ENCODE results near the gene SGSM1.

GRCh38 chr22:24961217-24961844 lies 155.3 kb downstream of the SGSM1 start:
- TF ChIP-seq EZH2 (IDR thresholded peaks at IDR 0.05; ENCODE audit: low read length, missing control alignments) (no peak), CTCF (conservative IDR thresholded peaks at IDR 0.05 in 1 of 2, IDR thresholded peaks at IDR 0.05 in 1 of 2; ENCODE audit: low read depth in 1 of 2, low read length in 2 of 2) (no peak)

Measured in fibroblast of lung (primary cell).